NCI-H510A treated with DMSO at 0.1 percent for 48 hours (cell line): ENCODE measurements around the gene S100A8.
"Not testable (repeated sequence)": the region's sequence is repeated elsewhere in the genome, so short reads cannot be mapped to it uniquely, and the experiment has no call there.

Experiments
- DNase-seq: peaks from one replicate; lab custom pipeline; 2025; lab: John Stamatoyannopoulos, UW

The S100A8 gene

GRCh38 chr1:153390938-153391710 lies at the start of gene S100A8:
Gene S100A8 (minus strand): TSS chr1:153391073. CDS start chr1:153390535, 538 bp downstream.
- DNase-seq, result no peak

- no peak for DNase-seq
Observed at GRCh38 chr1:153439273-153439672, 48.4 kb upstream of the S100A8 start.

GRCh38 chr1:153438599-153438998 lies 47.7 kb upstream of the S100A8 start:
- DNase-seq, result no peak

GRCh38 chr1:153437236-153437635 lies 46.4 kb upstream of the S100A8 start:
- no peak for DNase-seq

GRCh38 chr1:153434746-153435455 lies 44.0 kb upstream of the S100A8 start:
- no peak for DNase-seq

GRCh38 chr1:153432874-153433681 lies 42.2 kb upstream of the S100A8 start:
- DNase-seq, result no peak

- DNase-seq, result no peak
Observed at GRCh38 chr1:153431928-153432327, 41.1 kb upstream of the S100A8 start.

- DNase-seq, result no peak
Observed at GRCh38 chr1:153431427-153431826, 40.6 kb upstream of the S100A8 start.

GRCh38 chr1:153431002-153431401 lies 40.1 kb upstream of the S100A8 start:
- DNase-seq, result no peak

- no peak for DNase-seq
Observed at GRCh38 chr1:153430561-153430960, 39.7 kb upstream of the S100A8 start.

- DNase-seq, result no peak
Observed at GRCh38 chr1:153430166-153430553, 39.3 kb upstream of the S100A8 start.

- no peak for DNase-seq
Observed at GRCh38 chr1:153429266-153430165, 38.6 kb upstream of the S100A8 start.

GRCh38 chr1:153428791-153429190 lies 37.9 kb upstream of the S100A8 start:
- no peak for DNase-seq

GRCh38 chr1:153428073-153428638 lies 37.3 kb upstream of the S100A8 start:
- DNase-seq, result no peak

- no peak for DNase-seq
Observed at GRCh38 chr1:153426809-153427208, 35.9 kb upstream of the S100A8 start.

GRCh38 chr1:153422450-153423068 lies 31.7 kb upstream of the S100A8 start:
- no peak for DNase-seq

GRCh38 chr1:153420306-153420705 lies 29.4 kb upstream of the S100A8 start:
- no peak for DNase-seq

- DNase-seq, result not testable (repeated sequence)
Observed at GRCh38 chr1:153419436-153419793, 28.5 kb upstream of the S100A8 start.

- not testable (repeated sequence) for DNase-seq
Observed at GRCh38 chr1:153418758-153419435, 28.0 kb upstream of the S100A8 start.
